WTC11 (cell line): ENCODE data around the gene HCRT. TPM values are rescaled to one million over a fixed set of nuclear protein-coding genes. Genes with fewer than 3 reads are reported as not detected.
"Not testable (repeated sequence)": the region's sequence is repeated elsewhere in the genome, so short reads cannot be mapped to it uniquely, and the experiment has no call there.

ENCODE experiments used
- ATAC-seq: fragments of 200-7000 bp; cut with Tn5 transposase; 2 replicates; pipeline ENCODE4 v1.10.0; 2021; ENCODE audit warnings: mild to moderate bottlenecking, moderate library complexity
- CTCF ChIA-PET: fragments of 300-600 bp; sonication (Branson Sonifier 250); formaldehyde crosslinking; loops from one replicate; lab custom pipeline; 2021; ENCODE audit warnings: antibody characterized with exemption; lab: Charles Lee
- POLR2A ChIA-PET: fragments of 350-600 bp; sonication (Branson Sonifier 250); formaldehyde crosslinking; loops from one replicate; lab custom pipeline; 2021; ENCODE audit warnings: antibody characterized with exemption; lab: Charles Lee
- DNase-seq: peaks from one replicate; pipeline ENCODE4 v3.0.0; 2021; ENCODE audit warnings: low spot score
- H3K27ac Mint-ChIP-seq: 2 replicates; pipeline ENCODE4 v1.8.0; 2021; ENCODE audit warnings: mixed read lengths
- H3K27me3 Mint-ChIP-seq: 2 replicates; pipeline ENCODE4 v1.8.0; 2021; ENCODE audit warnings: low read depth, mild to moderate bottlenecking, moderate library complexity, mixed read lengths
- H3K36me3 Mint-ChIP-seq: 2 replicates; pipeline ENCODE4 v1.8.0; 2021; ENCODE audit warnings: mixed read lengths
- H3K4me1 Mint-ChIP-seq: 2 replicates; pipeline ENCODE4 v1.8.0; 2022; ENCODE audit warnings: mixed read lengths
- H3K4me3 Mint-ChIP-seq: 2 replicates; pipeline ENCODE4 v1.8.0; 2021; ENCODE audit warnings: mild to moderate bottlenecking, moderate library complexity, mixed read lengths
- H3K9me3 Mint-ChIP-seq: 2 replicates; pipeline ENCODE4 v1.8.0; 2021; ENCODE audit warnings: mixed read lengths
- AFF4 ChIP-seq: sonication (generic); formaldehyde crosslinking; IDR thresholded peaks from 2 replicates; pipeline ENCODE4 v1.8.1; 2023; ENCODE audit warnings: mild to moderate bottlenecking, missing genetic modification reagents, borderline replicate concordance
- CBFB ChIP-seq: sonication (generic); formaldehyde crosslinking; IDR thresholded peaks from 2 replicates; pipeline ENCODE4 v1.8.1; 2022; ENCODE audit warnings: mild to moderate bottlenecking, low read depth, missing genetic modification reagents
- CREB1 ChIP-seq: sonication (generic); formaldehyde crosslinking; IDR thresholded peaks from 2 replicates; pipeline ENCODE4 v1.8.0; 2023; ENCODE audit warnings: mild to moderate bottlenecking, missing genetic modification reagents
- E2F5 ChIP-seq: sonication (generic); formaldehyde crosslinking; IDR thresholded peaks from 2 replicates; pipeline ENCODE4 v1.8.1; 2022; ENCODE audit warnings: mild to moderate bottlenecking, moderate library complexity, missing genetic modification reagents
- ELF4 ChIP-seq: sonication (generic); formaldehyde crosslinking; IDR thresholded peaks from 2 replicates; pipeline ENCODE4 v1.8.1; 2022; ENCODE audit warnings: low read depth, mild to moderate bottlenecking, moderate library complexity, missing genetic modification reagents
- ERG ChIP-seq: fragments of 250-450 bp; sonication (Bioruptor Pico); IDR thresholded peaks from 2 replicates; pipeline ENCODE4 v1.8.0; 2021; ENCODE audit warnings: mild to moderate bottlenecking
- FOXJ3 ChIP-seq: sonication (generic); formaldehyde crosslinking; IDR thresholded peaks from 2 replicates; pipeline ENCODE4 v1.9.0; 2021; ENCODE audit warnings: missing genetic modification reagents, mild to moderate bottlenecking, borderline replicate concordance
- GABPB1 ChIP-seq: sonication (generic); formaldehyde crosslinking; IDR thresholded peaks from 2 replicates; pipeline ENCODE4 v1.8.1; 2023; ENCODE audit warnings: mild to moderate bottlenecking, missing genetic modification reagents
- IRF2 ChIP-seq: sonication (generic); formaldehyde crosslinking; IDR thresholded peaks from 2 replicates; pipeline ENCODE4 v1.8.0; 2022; ENCODE audit warnings: low read depth, missing genetic modification reagents, borderline replicate concordance
- KAT7 ChIP-seq: sonication (generic); formaldehyde crosslinking; IDR thresholded peaks from 2 replicates; pipeline ENCODE4 v1.8.1; 2023; ENCODE audit warnings: missing genetic modification reagents, mild to moderate bottlenecking, borderline replicate concordance
- NR1H2 ChIP-seq: sonication (generic); formaldehyde crosslinking; IDR thresholded peaks from 2 replicates; pipeline ENCODE4 v1.9.0; 2021; ENCODE audit warnings: mild to moderate bottlenecking, moderate library complexity, missing genetic modification reagents
- PRRX2 ChIP-seq: fragments of 250-450 bp; sonication (Bioruptor Pico); IDR thresholded peaks from 2 replicates; pipeline ENCODE4 v1.8.0; 2021; ENCODE audit warnings: mild to moderate bottlenecking
- SMAD3 ChIP-seq: sonication (generic); formaldehyde crosslinking; IDR thresholded peaks from 2 replicates; pipeline ENCODE4 v1.8.0; 2022; ENCODE audit warnings: missing genetic modification reagents, mild to moderate bottlenecking, borderline replicate concordance
- TP53 ChIP-seq: sonication (generic); formaldehyde crosslinking; IDR thresholded peaks from 2 replicates; pipeline ENCODE4 v1.8.1; 2023; ENCODE audit warnings: mild to moderate bottlenecking, missing genetic modification reagents
- ZNF423 ChIP-seq: fragments of 250-450 bp; sonication (Bioruptor Pico); IDR thresholded peaks from 2 replicates; pipeline ENCODE4 v2.1.2; 2022; ENCODE audit warnings: mild to moderate bottlenecking, moderate library complexity
- total RNA-seq: library from RNA; stranded (reverse); gene quantifications from 3 replicates; pipeline ENCODE4 v1.2.3, GENCODE V29; 2021
- TF ChIP-seq, protein P1 (sequence below): fragments of 250-450 bp; sonication (Bioruptor Pico); conservative IDR thresholded peaks from 2 replicates; pipeline ENCODE4 v1.9.0; 2021; ENCODE audit warnings: mild to moderate bottlenecking
- TF ChIP-seq, protein P2 (sequence below): sonication (generic); formaldehyde crosslinking; IDR thresholded peaks from 2 replicates; pipeline ENCODE4 v1.8.0; 2022; ENCODE audit warnings: mild to moderate bottlenecking, missing genetic modification reagents

The HCRT gene
- total RNA-seq, 1 experiment from 2014 or later = not detected

DNA sequence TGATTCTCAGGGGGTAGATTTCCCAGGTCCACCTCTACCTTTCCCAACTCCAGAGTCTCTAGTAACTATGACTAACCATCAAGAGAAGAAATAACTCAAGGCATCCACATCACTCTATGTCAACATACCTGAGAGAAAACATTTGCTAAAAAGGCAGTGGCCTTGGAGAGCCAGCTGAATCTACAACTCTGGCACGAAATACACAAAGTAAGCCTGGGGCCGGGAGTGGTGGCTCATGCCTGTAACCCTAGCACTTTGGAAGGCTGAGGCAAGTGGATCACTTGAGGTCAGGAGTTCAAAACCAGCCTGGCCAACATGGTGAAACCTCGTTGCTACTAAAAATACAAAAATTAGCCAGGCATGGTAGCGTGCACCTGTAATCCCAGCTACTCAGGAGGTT is 42.1 kb downstream of the HCRT start:
- H3K36me3 Mint-ChIP-seq = peaks cover 16% of the 10 kb centered on the region
- ATAC-seq, H3K9me3 Mint-ChIP-seq, POLR2A ChIA-PET, H3K4me1 Mint-ChIP-seq, DNase-seq, H3K27me3 Mint-ChIP-seq, H3K4me3 Mint-ChIP-seq: not testable (repeated sequence)
- peak overlapping the region; percentile 52; the same call in 1 of the 2 replicates for H3K27ac Mint-ChIP-seq
- 0 out of 2 replicates have a peak, but pooled peaks have one; percentile 14 for TF ChIP-seq GABPB1 (CRISPR knock-in tag)
- CTCF ChIA-PET = interaction anchor here (1.0 to 1.6 kb wide), 4 partner anchors 20 to 79 kb away, joined by 3 to 5 read pairs (median 4); no protein-coding TSS in a partner anchor

DNA sequence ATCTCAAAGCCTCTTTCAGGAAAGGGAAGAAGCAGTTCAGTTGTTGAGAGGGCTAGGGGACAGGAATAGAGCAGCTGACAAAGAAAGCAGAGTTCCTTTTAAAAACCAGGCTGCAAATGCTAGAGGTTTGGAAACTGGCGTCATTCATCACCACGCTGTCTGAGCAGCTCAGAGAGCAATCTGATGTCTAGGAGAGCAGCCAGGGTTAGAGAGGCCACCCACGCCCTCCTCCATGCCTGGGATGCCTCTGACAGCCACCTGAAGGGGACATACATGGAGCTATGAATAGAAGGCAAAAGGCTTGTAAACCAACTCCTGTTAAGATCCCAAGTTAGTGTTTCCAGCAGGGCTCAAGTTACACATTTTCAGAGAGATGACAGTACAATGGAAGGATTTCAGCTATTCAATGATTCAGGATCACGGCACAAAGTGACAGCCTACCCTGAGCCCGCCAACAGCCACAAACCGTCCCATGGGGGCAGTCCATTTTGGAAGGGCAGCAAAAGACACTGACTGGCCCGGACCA is 42.8 kb downstream of the HCRT start:
- no peaks in the 10 kb centered on the region for H3K27me3 Mint-ChIP-seq
- TF ChIP-seq ERG (no peak), E2F5 (no peak), SMAD3 (no peak), KAT7 (CRISPR knock-in tag) (no peak), IRF2 (CRISPR knock-in tag) (no peak), NR1H2 (CRISPR knock-in tag) (no peak), CREB1 (CRISPR knock-in tag) (no peak), TP53 (CRISPR knock-in tag) (no peak), PRRX2 (CRISPR knock-in tag) (no peak), AFF4 (CRISPR knock-in tag) (no peak), CBFB (CRISPR knock-in tag) (no peak), ELF4 (CRISPR knock-in tag) (no peak), ZNF423 (CRISPR knock-in tag) (no peak), FOXJ3 (CRISPR knock-in tag) (no peak)
- TF ChIP-seq, protein P1, sequence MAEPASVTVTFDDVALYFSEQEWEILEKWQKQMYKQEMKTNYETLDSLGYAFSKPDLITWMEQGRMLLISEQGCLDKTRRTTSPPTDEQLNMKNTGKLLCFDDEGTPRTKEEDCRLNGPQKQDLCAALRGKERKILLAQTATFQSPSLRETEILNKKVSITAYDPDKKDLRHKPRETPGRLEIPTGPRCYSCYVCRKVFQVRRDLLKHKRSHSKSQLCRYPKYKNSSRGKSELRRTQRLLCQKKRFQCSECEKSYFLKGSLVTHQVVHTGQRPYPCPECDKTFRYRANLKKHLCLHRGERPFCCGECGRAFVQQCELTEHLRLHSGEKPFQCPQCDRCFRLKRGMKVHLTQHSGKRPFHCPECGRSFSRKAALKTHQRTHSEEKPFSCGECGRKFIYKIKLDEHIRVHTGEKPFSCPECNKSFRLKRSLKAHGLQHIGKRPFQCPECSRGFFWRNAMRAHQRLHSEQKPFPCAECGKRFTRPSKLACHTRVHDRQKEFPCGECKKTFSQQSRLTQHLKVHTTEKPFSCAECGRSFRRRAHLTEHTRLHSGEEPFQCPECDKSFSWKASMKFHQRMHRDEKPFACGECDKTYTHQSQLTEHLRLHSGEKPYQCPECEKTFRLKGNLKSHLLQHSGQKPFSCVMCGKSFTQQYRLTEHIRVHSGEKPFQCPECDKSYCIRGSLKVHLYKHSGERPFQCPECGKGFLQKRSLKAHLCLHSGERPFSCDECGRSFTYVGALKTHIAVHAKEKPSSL (CRISPR knock-in tag) = no peak
- TF ChIP-seq, protein P2, sequence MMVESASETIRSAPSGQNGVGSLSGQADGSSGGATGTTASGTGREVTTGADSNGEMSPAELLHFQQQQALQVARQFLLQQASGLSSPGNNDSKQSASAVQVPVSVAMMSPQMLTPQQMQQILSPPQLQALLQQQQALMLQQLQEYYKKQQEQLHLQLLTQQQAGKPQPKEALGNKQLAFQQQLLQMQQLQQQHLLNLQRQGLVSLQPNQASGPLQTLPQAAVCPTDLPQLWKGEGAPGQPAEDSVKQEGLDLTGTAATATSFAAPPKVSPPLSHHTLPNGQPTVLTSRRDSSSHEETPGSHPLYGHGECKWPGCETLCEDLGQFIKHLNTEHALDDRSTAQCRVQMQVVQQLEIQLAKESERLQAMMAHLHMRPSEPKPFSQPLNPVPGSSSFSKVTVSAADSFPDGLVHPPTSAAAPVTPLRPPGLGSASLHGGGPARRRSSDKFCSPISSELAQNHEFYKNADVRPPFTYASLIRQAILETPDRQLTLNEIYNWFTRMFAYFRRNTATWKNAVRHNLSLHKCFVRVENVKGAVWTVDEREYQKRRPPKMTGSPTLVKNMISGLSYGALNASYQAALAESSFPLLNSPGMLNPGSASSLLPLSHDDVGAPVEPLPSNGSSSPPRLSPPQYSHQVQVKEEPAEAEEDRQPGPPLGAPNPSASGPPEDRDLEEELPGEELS (CRISPR knock-in tag) = no peak
- peaks cover 6% of the 10 kb centered on the region; the same call in 1 of the 2 replicates for H3K4me1 Mint-ChIP-seq
- H3K36me3 Mint-ChIP-seq = peaks cover 16% of the 10 kb centered on the region
- POLR2A ChIA-PET = interaction anchor here (0.5 kb wide), 1 partner anchor 954 kb away, joined by 4 read pairs; no protein-coding TSS in a partner anchor
- CTCF ChIA-PET = interaction anchor here (1.0 to 1.6 kb wide), 4 partner anchors 21 to 80 kb away, joined by 3 to 5 read pairs (median 4); no protein-coding TSS in a partner anchor
- H3K27ac Mint-ChIP-seq = peak overlapping the region; percentile 52
- H3K9me3 Mint-ChIP-seq = no peaks in the 10 kb centered on the region
- no peak for DNase-seq
- H3K4me3 Mint-ChIP-seq = no peak overlapping the region
- ATAC-seq = no peak
